Measurements from ENCODE around the gene AURKB. TPM values are rescaled to one million over a fixed set of nuclear protein-coding genes. Genes with fewer than 3 reads are reported as not detected.
A peak's percentile ranks its signal among the peaks of the same experiment; 100 is the strongest.

AURKB gene
- total and polyA plus RNA-seq, 2 of the 13 experiments (the other 11 are each of a cell fraction or from before 2014, with no cell fraction given), result 29.5 to 75.3 TPM

GRCh38 chr17:8158267-8159031 lies 51.9 kb downstream of the AURKB start (continued):
- no peak for TF ChIP-seq REST (IDR thresholded peaks at IDR 0.05; ENCODE audit: borderline replicate concordance in 1 of 2, low read depth in 1 of 2, low read length in 2 of 2)
- no peak for TF ChIP-seq ZNF616 (CRISPR knock-in tag; IDR thresholded peaks at IDR 0.05; ENCODE audit: low read depth)
- peak; percentile 57; the same call in 1 of the 2 replicates for TF ChIP-seq NR2F6 (IDR thresholded peaks at IDR 0.05)
- peak; percentile 68 for TF ChIP-seq NR2F6 (CRISPR knock-in tag; IDR thresholded peaks at IDR 0.05)
- no peak for TF ChIP-seq HHEX (CRISPR knock-in tag; IDR thresholded peaks at IDR 0.05)
- no peak for TF ChIP-seq SOX13 (IDR thresholded peaks at IDR 0.05)
- 0 out of 4 replicates have a peak, but pooled peaks of 1 of the 2 experiments have one; percentile 21 for TF ChIP-seq SOX13 (CRISPR knock-in tag; conservative IDR thresholded peaks at IDR 0.05 in 1 of 2, IDR thresholded peaks at IDR 0.05 in 1 of 2)
- peak; percentile 24; the same call in 1 of the 2 replicates for TF ChIP-seq PATZ1 (CRISPR knock-in tag; IDR thresholded peaks at IDR 0.05)
- TF ChIP-seq NKX3-1 (CRISPR knock-in tag; IDR thresholded peaks at IDR 0.05), result no peak
- TF ChIP-seq AKNA (CRISPR knock-in tag; IDR thresholded peaks at IDR 0.05; ENCODE audit: borderline replicate concordance), result no peak
- TF ChIP-seq NFE2L2 (IDR thresholded peaks at IDR 0.05; ENCODE audit: low read length), result no peak
- TF ChIP-seq ZNF232 (CRISPR knock-in tag; IDR thresholded peaks at IDR 0.05; ENCODE audit: borderline replicate concordance), result no peak
- TF ChIP-seq RBFOX2 (IDR thresholded peaks at IDR 0.05; ENCODE audit: low read depth, low read length), result 0 out of 2 replicates have a peak, but pooled peaks have one; percentile 32
- TF ChIP-seq HNF1B (CRISPR knock-in tag; IDR thresholded peaks at IDR 0.05), result no peak

Measured in HepG2 (cell line).